Liver (tissue), 9 donors: ENCODE results near the gene SGMS1. TPM values are rescaled to one million over a fixed set of nuclear protein-coding genes. Genes with fewer than 3 reads are reported as not detected.

Source experiments
- DNase-seq: peaks from one replicate; pipeline ENCODE4 v3.0.0-alpha.2; 2017; ENCODE audit warnings: low spot score
- H3K27ac ChIP-seq, 2 donors: one replicate each; pipeline ENCODE4 v1.7.0; 2013; ENCODE audit warnings: inconsistent platforms in 2 of 2, low read length in 2 of 2, control low read depth in 1 of 2, low read depth in 1 of 2, mild to moderate bottlenecking in 1 of 2
- H3K27me3 ChIP-seq, 4 donors: one replicate each; pipeline versions ENCODE4 v1.6.1 to v1.7.0; 2013; ENCODE audit warnings: low read length in 3 of 4, inconsistent platforms in 1 of 4, mild to moderate bottlenecking in 1 of 4, moderate library complexity in 1 of 4; ENCODE audit not compliant: control insufficient read depth in 4 of 4, insufficient read depth in 4 of 4
- H3K36me3 ChIP-seq, 4 donors: one replicate each; pipeline versions ENCODE4 v1.6.1 to v1.7.0; 2013; ENCODE audit warnings: low read length in 3 of 4, mild to moderate bottlenecking in 3 of 4, low read depth in 1 of 4, moderate library complexity in 1 of 4; ENCODE audit not compliant: control insufficient read depth in 4 of 4, insufficient read depth in 3 of 4
- H3K4me1 ChIP-seq, 4 donors: one replicate each; pipeline versions ENCODE4 v1.6.1 to v1.7.0; 2013; ENCODE audit warnings: low read length in 3 of 4, mild to moderate bottlenecking in 3 of 4, moderate library complexity in 1 of 4; ENCODE audit not compliant: control insufficient read depth in 4 of 4, insufficient read depth in 4 of 4
- H3K4me3 ChIP-seq, 3 donors: one replicate each; pipeline versions ENCODE4 v1.6.1 to v1.7.0; 2013; ENCODE audit warnings: low read length in 3 of 3, control low read depth in 1 of 3, low read depth in 1 of 3, mild to moderate bottlenecking in 1 of 3
- H3K9ac ChIP-seq, 2 donors: one replicate each; pipeline ENCODE4 v1.7.0; 2013; ENCODE audit warnings: low read length in 2 of 2, mild to moderate bottlenecking in 2 of 2, moderate library complexity in 2 of 2, control low read depth in 1 of 2, low read depth in 1 of 2
- H3K9me3 ChIP-seq, 4 donors: one replicate each; pipeline versions ENCODE4 v1.6.1 to v1.7.0; 2013; ENCODE audit warnings: low read length in 3 of 4; ENCODE audit not compliant: control insufficient read depth in 4 of 4
- EGR1 ChIP-seq, 2 donors: IDR thresholded peaks; 2 replicates each; pipeline ENCODE4 v1.6.1; 2016 to 2018; ENCODE audit warnings: antibody characterized with exemption in 2 of 2, low read depth in 2 of 2
- FOXA1 ChIP-seq: IDR thresholded peaks from 2 replicates; pipeline ENCODE4 v1.6.1; 2016; ENCODE audit warnings: antibody characterized with exemption
- FOXA2 ChIP-seq: IDR thresholded peaks from 2 replicates; pipeline ENCODE4 v1.6.1; 2016; ENCODE audit warnings: antibody characterized with exemption
- GABPA ChIP-seq, 2 donors: IDR thresholded peaks in 1 of 2; conservative IDR thresholded peaks in 1 of 2; 2 replicates each; pipeline ENCODE4 v1.6.1; 2016; ENCODE audit warnings: antibody characterized with exemption in 2 of 2, mild to moderate bottlenecking in 1 of 2, moderate library complexity in 1 of 2
- HNF4A ChIP-seq, 2 donors: conservative IDR thresholded peaks; 2 replicates each; pipeline ENCODE4 v1.6.1; 2016; ENCODE audit warnings: antibody characterized with exemption in 2 of 2, mild to moderate bottlenecking in 2 of 2
- HNF4G ChIP-seq: IDR thresholded peaks from 2 replicates; pipeline ENCODE4 v1.6.1; 2016; ENCODE audit warnings: antibody characterized with exemption
- JUND ChIP-seq, 2 donors: IDR thresholded peaks; 2 replicates each; pipeline ENCODE4 v1.6.1; 2016; ENCODE audit warnings: antibody characterized with exemption in 2 of 2
- NR2F2 ChIP-seq: IDR thresholded peaks from 2 replicates; pipeline ENCODE4 v1.6.1; 2016; ENCODE audit warnings: antibody characterized with exemption
- RAD21 ChIP-seq, 2 donors: IDR thresholded peaks; 2 replicates each; pipeline ENCODE4 v1.6.1; 2016; ENCODE audit warnings: antibody characterized with exemption in 2 of 2, mild to moderate bottlenecking in 2 of 2
- RXRA ChIP-seq, 2 donors: IDR thresholded peaks; 2 replicates each; pipeline ENCODE4 v1.6.1; 2017 to 2018; ENCODE audit warnings: antibody characterized with exemption in 2 of 2, mild to moderate bottlenecking in 1 of 2
- SP1 ChIP-seq: IDR thresholded peaks from 2 replicates; pipeline ENCODE4 v1.6.1; 2018; ENCODE audit warnings: antibody characterized with exemption, mild to moderate bottlenecking
- TAF1 ChIP-seq: conservative IDR thresholded peaks from 2 replicates; pipeline ENCODE4 v1.6.1; 2016; ENCODE audit warnings: antibody characterized with exemption, mild to moderate bottlenecking
- YY1 ChIP-seq: IDR thresholded peaks from 2 replicates; pipeline ENCODE4 v1.6.1; 2016; ENCODE audit warnings: antibody characterized with exemption, mild to moderate bottlenecking
- WGBS: extraction: QIAGEN DNeasy Blood & Tissue Kit; methylation state at CpG from one replicate; pipeline ENCODE4 v1.1.7; 2013; 5-methylcytosine and 5-hydroxymethylcytosine counted together
- polyA plus RNA-seq, 2 donors: library from polyadenylated mRNA; stranded (reverse) in 1 of 2; unstranded in 1 of 2; fragments of 200-250 nt in 1 of 2; fragments of >200 nt in 1 of 2; fragmentation: Nextera tagmentation in 1 of 2; extraction: Ambion mirVana in 1 of 2; gene quantifications; one replicate each; pipeline versions ENCODE4 v1.2.1 to v1.2.3, GENCODE V29; 2013 to 2015
- total RNA-seq, 2 donors: library from RNA; depleted of rRNA; stranded (reverse); fragments of >200 nt; gene quantifications; one replicate each; pipeline ENCODE4 v1.2.3, GENCODE V29; 2014
- TF ChIP-seq, protein P1 (sequence below): IDR thresholded peaks from 2 replicates; pipeline ENCODE4 v1.6.1; 2016; ENCODE audit warnings: antibody characterized with exemption
- TF ChIP-seq, protein P2 (sequence below): IDR thresholded peaks from 2 replicates; pipeline ENCODE4 v1.6.1; 2016; ENCODE audit warnings: antibody characterized with exemption
- TF ChIP-seq, protein P3 (sequence below): fragments of 150-350 bp; IDR thresholded peaks from 2 replicates; pipeline ENCODE4 v1.5.1; 2017; ENCODE audit warnings: improper control_type of control experiment, low read depth, low read length; ENCODE audit not compliant: missing input control
- TF ChIP-seq, protein P4 (sequence below): IDR thresholded peaks from 2 replicates; pipeline ENCODE4 v1.6.1; 2016; ENCODE audit warnings: antibody characterized with exemption
- TF ChIP-seq, protein P5 (sequence below): IDR thresholded peaks from 2 replicates; pipeline ENCODE4 v1.6.1; 2016; ENCODE audit warnings: antibody characterized with exemption, mild to moderate bottlenecking
- donor health status: healthy.
- donor health status: healthy.
- donor health status: healthy.
- donor health status: healthy.
- donor health status: healthy.

Gene SGMS1
- total and polyA plus RNA-seq, 4 donors, result 6.8 to 98.2 (median 21.1) TPM

DNA sequence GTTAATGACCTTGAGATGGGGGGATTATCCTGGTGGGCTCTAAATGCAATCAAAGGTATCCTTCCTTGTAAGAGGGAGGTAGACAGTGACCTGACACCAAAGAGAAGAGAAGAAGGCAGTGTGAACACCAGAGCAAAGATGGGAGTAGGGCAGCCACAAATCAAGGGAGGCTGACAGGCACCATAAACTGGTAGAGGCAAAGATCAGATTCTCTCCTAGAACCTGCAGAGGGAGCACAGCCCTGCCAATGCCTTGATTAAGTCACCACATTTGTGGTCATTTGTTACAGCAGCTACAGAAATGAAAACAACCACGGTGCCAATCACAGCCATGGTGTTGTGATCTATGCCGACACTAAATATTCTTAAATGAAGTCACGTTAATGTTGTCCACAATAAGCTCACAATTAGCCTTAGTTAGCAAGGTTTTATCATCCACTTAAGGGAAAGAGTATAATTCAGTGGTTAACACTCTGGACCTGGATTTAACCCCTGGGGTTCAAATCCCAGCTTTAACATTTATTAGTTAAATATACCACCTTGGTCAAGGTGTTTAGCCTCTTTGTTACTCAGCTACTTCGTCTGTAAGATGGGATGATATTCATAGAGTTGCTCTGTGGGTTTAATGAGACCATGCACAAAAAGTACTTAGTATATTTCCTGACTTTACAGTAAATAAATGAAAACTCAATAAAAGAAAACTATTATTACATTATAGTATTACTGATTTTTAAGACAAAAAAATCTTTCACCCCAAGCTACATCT lies 70.8 kb downstream of the SGMS1 start:
- peak; percentile 57 for DNase-seq
- Histone ChIP-seq H3K36me3 (no peaks in the 10 kb centered on the region), H3K27ac (no peak overlapping the region), H3K27me3 (no peaks in the 10 kb centered on the region), H3K4me3 (no peak overlapping the region), H3K4me1 (peaks cover 1 to 20% (median 18%) of the 10 kb centered on the region in 4 donors), H3K9me3 (no peaks in the 10 kb centered on the region), H3K9ac (no peak overlapping the region)
- WGBS, result 67% methylated on average over 4 of the region's 4 CpGs
- peak in 1 of 2 donors; percentile 9 for TF ChIP-seq HNF4A (conservative IDR thresholded peaks at IDR 0.05)
- TF ChIP-seq NR2F2, result no peak
- TF ChIP-seq RAD21 (IDR thresholded peaks at IDR 0.05), result peak; percentile 48 to 75

DNA sequence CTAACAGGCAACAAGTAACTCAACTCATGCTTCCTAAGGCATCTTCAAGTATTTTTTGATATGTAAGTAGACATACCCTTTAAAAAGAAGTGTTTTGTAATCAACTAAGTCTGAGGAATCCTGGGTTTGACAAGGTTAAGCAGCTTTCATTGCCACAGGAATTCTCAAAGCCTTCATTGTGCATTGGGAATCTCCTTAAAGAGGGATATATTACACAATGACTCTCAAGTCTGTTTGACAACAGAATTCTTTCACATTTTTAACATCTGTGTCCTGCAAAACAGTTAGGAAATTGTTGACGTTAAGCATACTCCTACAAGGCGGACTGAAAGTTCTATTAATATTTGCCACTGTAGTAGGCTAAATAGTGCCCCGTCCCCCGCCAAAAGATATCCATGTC lies 71.4 kb downstream of the SGMS1 start:
- H3K4me3 ChIP-seq, result no peak overlapping the region
- H3K27ac ChIP-seq, result no peak overlapping the region
- TF ChIP-seq SP1 (no peak), NR2F2 (no peak), RAD21 (IDR thresholded peaks at IDR 0.05) (no peak), HNF4A (conservative IDR thresholded peaks at IDR 0.05) (no peak), RXRA (IDR thresholded peaks at IDR 0.05) (no peak), GABPA (IDR thresholded peaks at IDR 0.05 in 1 of 2, conservative IDR thresholded peaks at IDR 0.05 in 1 of 2) (no peak), JUND (IDR thresholded peaks at IDR 0.05) (no peak), FOXA2 (no peak), HNF4G (no peak), YY1 (no peak), TAF1 (no peak), EGR1 (IDR thresholded peaks at IDR 0.05; ENCODE audit: low read depth in 2 of 2) (no peak), FOXA1 (no peak)
- TF ChIP-seq, protein P1, sequence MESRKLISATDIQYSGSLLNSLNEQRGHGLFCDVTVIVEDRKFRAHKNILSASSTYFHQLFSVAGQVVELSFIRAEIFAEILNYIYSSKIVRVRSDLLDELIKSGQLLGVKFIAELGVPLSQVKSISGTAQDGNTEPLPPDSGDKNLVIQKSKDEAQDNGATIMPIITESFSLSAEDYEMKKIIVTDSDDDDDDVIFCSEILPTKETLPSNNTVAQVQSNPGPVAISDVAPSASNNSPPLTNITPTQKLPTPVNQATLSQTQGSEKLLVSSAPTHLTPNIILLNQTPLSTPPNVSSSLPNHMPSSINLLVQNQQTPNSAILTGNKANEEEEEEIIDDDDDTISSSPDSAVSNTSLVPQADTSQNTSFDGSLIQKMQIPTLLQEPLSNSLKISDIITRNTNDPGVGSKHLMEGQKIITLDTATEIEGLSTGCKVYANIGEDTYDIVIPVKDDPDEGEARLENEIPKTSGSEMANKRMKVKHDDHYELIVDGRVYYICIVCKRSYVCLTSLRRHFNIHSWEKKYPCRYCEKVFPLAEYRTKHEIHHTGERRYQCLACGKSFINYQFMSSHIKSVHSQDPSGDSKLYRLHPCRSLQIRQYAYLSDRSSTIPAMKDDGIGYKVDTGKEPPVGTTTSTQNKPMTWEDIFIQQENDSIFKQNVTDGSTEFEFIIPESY, result no peak
- TF ChIP-seq, protein P2, sequence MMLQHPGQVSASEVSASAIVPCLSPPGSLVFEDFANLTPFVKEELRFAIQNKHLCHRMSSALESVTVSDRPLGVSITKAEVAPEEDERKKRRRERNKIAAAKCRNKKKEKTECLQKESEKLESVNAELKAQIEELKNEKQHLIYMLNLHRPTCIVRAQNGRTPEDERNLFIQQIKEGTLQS, result no peak
- TF ChIP-seq, protein P3, sequence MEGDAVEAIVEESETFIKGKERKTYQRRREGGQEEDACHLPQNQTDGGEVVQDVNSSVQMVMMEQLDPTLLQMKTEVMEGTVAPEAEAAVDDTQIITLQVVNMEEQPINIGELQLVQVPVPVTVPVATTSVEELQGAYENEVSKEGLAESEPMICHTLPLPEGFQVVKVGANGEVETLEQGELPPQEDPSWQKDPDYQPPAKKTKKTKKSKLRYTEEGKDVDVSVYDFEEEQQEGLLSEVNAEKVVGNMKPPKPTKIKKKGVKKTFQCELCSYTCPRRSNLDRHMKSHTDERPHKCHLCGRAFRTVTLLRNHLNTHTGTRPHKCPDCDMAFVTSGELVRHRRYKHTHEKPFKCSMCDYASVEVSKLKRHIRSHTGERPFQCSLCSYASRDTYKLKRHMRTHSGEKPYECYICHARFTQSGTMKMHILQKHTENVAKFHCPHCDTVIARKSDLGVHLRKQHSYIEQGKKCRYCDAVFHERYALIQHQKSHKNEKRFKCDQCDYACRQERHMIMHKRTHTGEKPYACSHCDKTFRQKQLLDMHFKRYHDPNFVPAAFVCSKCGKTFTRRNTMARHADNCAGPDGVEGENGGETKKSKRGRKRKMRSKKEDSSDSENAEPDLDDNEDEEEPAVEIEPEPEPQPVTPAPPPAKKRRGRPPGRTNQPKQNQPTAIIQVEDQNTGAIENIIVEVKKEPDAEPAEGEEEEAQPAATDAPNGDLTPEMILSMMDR, result no peak
- TF ChIP-seq, protein P4, sequence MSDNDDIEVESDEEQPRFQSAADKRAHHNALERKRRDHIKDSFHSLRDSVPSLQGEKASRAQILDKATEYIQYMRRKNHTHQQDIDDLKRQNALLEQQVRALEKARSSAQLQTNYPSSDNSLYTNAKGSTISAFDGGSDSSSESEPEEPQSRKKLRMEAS, result no peak
- TF ChIP-seq, protein P5, sequence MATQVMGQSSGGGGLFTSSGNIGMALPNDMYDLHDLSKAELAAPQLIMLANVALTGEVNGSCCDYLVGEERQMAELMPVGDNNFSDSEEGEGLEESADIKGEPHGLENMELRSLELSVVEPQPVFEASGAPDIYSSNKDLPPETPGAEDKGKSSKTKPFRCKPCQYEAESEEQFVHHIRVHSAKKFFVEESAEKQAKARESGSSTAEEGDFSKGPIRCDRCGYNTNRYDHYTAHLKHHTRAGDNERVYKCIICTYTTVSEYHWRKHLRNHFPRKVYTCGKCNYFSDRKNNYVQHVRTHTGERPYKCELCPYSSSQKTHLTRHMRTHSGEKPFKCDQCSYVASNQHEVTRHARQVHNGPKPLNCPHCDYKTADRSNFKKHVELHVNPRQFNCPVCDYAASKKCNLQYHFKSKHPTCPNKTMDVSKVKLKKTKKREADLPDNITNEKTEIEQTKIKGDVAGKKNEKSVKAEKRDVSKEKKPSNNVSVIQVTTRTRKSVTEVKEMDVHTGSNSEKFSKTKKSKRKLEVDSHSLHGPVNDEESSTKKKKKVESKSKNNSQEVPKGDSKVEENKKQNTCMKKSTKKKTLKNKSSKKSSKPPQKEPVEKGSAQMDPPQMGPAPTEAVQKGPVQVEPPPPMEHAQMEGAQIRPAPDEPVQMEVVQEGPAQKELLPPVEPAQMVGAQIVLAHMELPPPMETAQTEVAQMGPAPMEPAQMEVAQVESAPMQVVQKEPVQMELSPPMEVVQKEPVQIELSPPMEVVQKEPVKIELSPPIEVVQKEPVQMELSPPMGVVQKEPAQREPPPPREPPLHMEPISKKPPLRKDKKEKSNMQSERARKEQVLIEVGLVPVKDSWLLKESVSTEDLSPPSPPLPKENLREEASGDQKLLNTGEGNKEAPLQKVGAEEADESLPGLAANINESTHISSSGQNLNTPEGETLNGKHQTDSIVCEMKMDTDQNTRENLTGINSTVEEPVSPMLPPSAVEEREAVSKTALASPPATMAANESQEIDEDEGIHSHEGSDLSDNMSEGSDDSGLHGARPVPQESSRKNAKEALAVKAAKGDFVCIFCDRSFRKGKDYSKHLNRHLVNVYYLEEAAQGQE, result no peak
- no peaks in the 10 kb centered on the region for H3K9me3 ChIP-seq
- no peak overlapping the region for H3K9ac ChIP-seq
- H3K4me1 ChIP-seq, result peaks cover 0 to 20% (median 17%) of the 10 kb centered on the region in 4 donors
- no peaks in the 10 kb centered on the region for H3K36me3 ChIP-seq
- no peak for DNase-seq
- H3K27me3 ChIP-seq, result no peaks in the 10 kb centered on the region
- 89% methylated on average over 4 of the region's 4 CpGs for WGBS
